ENCODE data around the gene CFAP46. TPM values are rescaled to one million over a fixed set of nuclear protein-coding genes. Genes with fewer than 3 reads are reported as not detected.

The CFAP46 gene
- total RNA-seq, 1 donor from 2014 or later, result not detected

GRCh38 chr10:132916956-132917666 is 25.3 kb downstream of the CFAP46 start:
- intact Hi-C loops (cut with micrococcal nuclease), result no loop called here
- DNase-seq, result no peak
- Mint-ChIP-seq H3K9me3 (no peaks in the 10 kb centered on the region), H3K4me3 (no peak overlapping the region), H3K36me3 (ENCODE audit: low read depth) (no peaks in the 10 kb centered on the region), H3K27ac (no peak overlapping the region), H3K27me3 (no peaks in the 10 kb centered on the region), H3K4me1 (no peaks in the 10 kb centered on the region)

GRCh38 chr10:132916421-132916841 is 25.9 kb downstream of the CFAP46 start:
- no peaks in the 10 kb centered on the region for H3K4me1 Mint-ChIP-seq
- intact Hi-C loops (cut with micrococcal nuclease), result no loop called here
- no peaks in the 10 kb centered on the region for H3K27me3 Mint-ChIP-seq
- H3K27ac Mint-ChIP-seq, result no peak overlapping the region
- no peaks in the 10 kb centered on the region for H3K9me3 Mint-ChIP-seq
- DNase-seq, result no peak
- no peak overlapping the region for H3K4me3 Mint-ChIP-seq
- H3K36me3 Mint-ChIP-seq (ENCODE audit: low read depth), result no peaks in the 10 kb centered on the region

GRCh38 chr10:132915411-132915810 is 27.0 kb downstream of the CFAP46 start:
- no peaks in the 10 kb centered on the region for H3K36me3 Mint-ChIP-seq (ENCODE audit: low read depth)
- no peaks in the 10 kb centered on the region for H3K9me3 Mint-ChIP-seq
- DNase-seq, result no peak
- intact Hi-C loops (cut with micrococcal nuclease), result no loop called here
- H3K4me1 Mint-ChIP-seq, result no peaks in the 10 kb centered on the region
- no peaks in the 10 kb centered on the region for H3K27me3 Mint-ChIP-seq
- no peak overlapping the region for H3K27ac Mint-ChIP-seq
- H3K4me3 Mint-ChIP-seq, result no peak overlapping the region

- H3K4me3 Mint-ChIP-seq, result no peak overlapping the region
- H3K4me1 Mint-ChIP-seq, result no peaks in the 10 kb centered on the region
- no peaks in the 10 kb centered on the region for H3K9me3 Mint-ChIP-seq
- no peaks in the 10 kb centered on the region for H3K36me3 Mint-ChIP-seq (ENCODE audit: low read depth)
- DNase-seq, result no peak
- H3K27me3 Mint-ChIP-seq, result no peaks in the 10 kb centered on the region
- intact Hi-C loops (cut with micrococcal nuclease), result no loop called here
- H3K27ac Mint-ChIP-seq, result no peak overlapping the region
These were observed 27.6 kb downstream of the CFAP46 start for GRCh38 chr10:132914732-132915131.

GRCh38 chr10:132913559-132914115 is 28.7 kb downstream of the CFAP46 start:
- Mint-ChIP-seq H3K4me3 (no peak overlapping the region), H3K27ac (no peak overlapping the region), H3K4me1 (no peaks in the 10 kb centered on the region), H3K27me3 (no peaks in the 10 kb centered on the region), H3K36me3 (ENCODE audit: low read depth) (no peaks in the 10 kb centered on the region), H3K9me3 (no peaks in the 10 kb centered on the region)
- DNase-seq, result no peak
- intact Hi-C loops (cut with micrococcal nuclease), result no loop called here

GRCh38 chr10:132912713-132913558 is 29.4 kb downstream of the CFAP46 start:
- Mint-ChIP-seq H3K36me3 (ENCODE audit: low read depth) (no peaks in the 10 kb centered on the region), H3K4me3 (no peak overlapping the region), H3K27me3 (no peaks in the 10 kb centered on the region), H3K27ac (no peak overlapping the region), H3K4me1 (no peaks in the 10 kb centered on the region), H3K9me3 (no peaks in the 10 kb centered on the region)
- no peak for DNase-seq
- intact Hi-C loops (cut with micrococcal nuclease), result no loop called here

GRCh38 chr10:132912225-132912712 is 30.1 kb downstream of the CFAP46 start:
- no peak for DNase-seq
- H3K4me3 Mint-ChIP-seq, result no peak overlapping the region
- H3K27ac Mint-ChIP-seq, result no peak overlapping the region
- H3K36me3 Mint-ChIP-seq (ENCODE audit: low read depth), result no peaks in the 10 kb centered on the region
- intact Hi-C loops (cut with micrococcal nuclease), result no loop called here
- H3K4me1 Mint-ChIP-seq, result no peaks in the 10 kb centered on the region
- no peaks in the 10 kb centered on the region for H3K27me3 Mint-ChIP-seq
- H3K9me3 Mint-ChIP-seq, result no peaks in the 10 kb centered on the region

GRCh38 chr10:132911786-132912097 is 30.6 kb downstream of the CFAP46 start:
- Mint-ChIP-seq H3K4me1 (no peaks in the 10 kb centered on the region), H3K9me3 (no peaks in the 10 kb centered on the region), H3K27ac (no peak overlapping the region), H3K27me3 (no peaks in the 10 kb centered on the region), H3K36me3 (ENCODE audit: low read depth) (no peaks in the 10 kb centered on the region), H3K4me3 (no peak overlapping the region)
- intact Hi-C loops (cut with micrococcal nuclease), result no loop called here
- DNase-seq, result no peak

GRCh38 chr10:132910901-132911785 is 31.2 kb downstream of the CFAP46 start:
- Mint-ChIP-seq H3K4me1 (no peaks in the 10 kb centered on the region), H3K36me3 (ENCODE audit: low read depth) (no peaks in the 10 kb centered on the region), H3K9me3 (no peaks in the 10 kb centered on the region), H3K27me3 (no peaks in the 10 kb centered on the region), H3K4me3 (no peak overlapping the region), H3K27ac (no peak overlapping the region)
- DNase-seq, result no peak
- intact Hi-C loops (cut with micrococcal nuclease), result no loop called here

GRCh38 chr10:132910186-132910880 is 32.0 kb downstream of the CFAP46 start:
- Mint-ChIP-seq H3K27ac (no peak overlapping the region), H3K9me3 (no peaks in the 10 kb centered on the region), H3K4me1 (peaks cover 1% of the 10 kb centered on the region), H3K36me3 (ENCODE audit: low read depth) (no peaks in the 10 kb centered on the region), H3K27me3 (no peaks in the 10 kb centered on the region), H3K4me3 (no peak overlapping the region)
- intact Hi-C loops (cut with micrococcal nuclease), result no loop called here
- DNase-seq, result no peak

GRCh38 chr10:132909491-132910071 is 32.8 kb downstream of the CFAP46 start:
- H3K4me1 Mint-ChIP-seq, result peaks cover 9% of the 10 kb centered on the region
- no peak overlapping the region for H3K27ac Mint-ChIP-seq
- no peaks in the 10 kb centered on the region for H3K36me3 Mint-ChIP-seq (ENCODE audit: low read depth)

GRCh38 chr10:132908621-132909295 is 33.6 kb downstream of the CFAP46 start:
- no peak for DNase-seq
- H3K9me3 Mint-ChIP-seq, result no peaks in the 10 kb centered on the region
- intact Hi-C loops (cut with micrococcal nuclease), result no loop called here
- H3K4me3 Mint-ChIP-seq, result no peak overlapping the region
- no peaks in the 10 kb centered on the region for H3K27me3 Mint-ChIP-seq
- H3K27ac Mint-ChIP-seq, result no peak overlapping the region
- H3K4me1 Mint-ChIP-seq, result peaks cover 9% of the 10 kb centered on the region
- no peaks in the 10 kb centered on the region for H3K36me3 Mint-ChIP-seq (ENCODE audit: low read depth)

More at GRCh38 chr10:132909491-132910071, 32.8 kb downstream of the CFAP46 start:
- Mint-ChIP-seq H3K27me3 (no peaks in the 10 kb centered on the region), H3K9me3 (no peaks in the 10 kb centered on the region), H3K4me3 (no peak overlapping the region)
- intact Hi-C loops (cut with micrococcal nuclease), result no loop called here
- no peak for DNase-seq
